Loucy (cell line): Measurements from ENCODE around the gene RAB8B.
A peak's percentile ranks its signal among the peaks of the same experiment; 100 is the strongest.

ENCODE experiments used
- H2AFZ ChIP-seq: fragments of 200-600 bp; sonication (generic); 2 replicates; pipeline ENCODE4 v1.6.0; 2016; ENCODE audit warnings: antibody characterized with exemption, mild to moderate bottlenecking, low read length, moderate library complexity
- H3F3A ChIP-seq: fragments of 200-600 bp; 2 replicates; pipeline ENCODE4 v1.6.0; 2016; ENCODE audit warnings: antibody characterized with exemption, low read depth, mild to moderate bottlenecking
- H3K27me3 ChIP-seq: fragments of 200-600 bp; sonication (generic); 2 replicates; pipeline ENCODE4 v1.6.1; 2014; ENCODE audit warnings: low read length, mild to moderate bottlenecking; ENCODE audit not compliant: insufficient read depth, poor library complexity, severe bottlenecking
- H3K36me3 ChIP-seq: fragments of 200-600 bp; sonication (generic); 2 replicates; pipeline ENCODE4 v1.6.1; 2016; ENCODE audit warnings: low read length; ENCODE audit not compliant: insufficient read depth
- H3K4me1 ChIP-seq: fragments of 200-600 bp; sonication (generic); 2 replicates; pipeline ENCODE4 v1.5.1; 2014; ENCODE audit warnings: low read length, mild to moderate bottlenecking; ENCODE audit not compliant: insufficient read depth, poor library complexity, severe bottlenecking
- H3K4me2 ChIP-seq: fragments of 200-600 bp; sonication (generic); 2 replicates; pipeline ENCODE4 v1.6.0; 2014; ENCODE audit warnings: antibody characterized with exemption, low read length, low read depth, mild to moderate bottlenecking; ENCODE audit not compliant: poor library complexity, severe bottlenecking
- H3K4me3 ChIP-seq: fragments of 200-600 bp; sonication (generic); 2 replicates; pipeline ENCODE4 v1.5.1; 2014; ENCODE audit warnings: low read length, mild to moderate bottlenecking, mixed read lengths; ENCODE audit not compliant: poor library complexity, severe bottlenecking
- H3K79me2 ChIP-seq: fragments of 200-600 bp; sonication (generic); 2 replicates; pipeline ENCODE4 v1.6.1; 2014; ENCODE audit warnings: low read length; ENCODE audit not compliant: insufficient read depth
- H3K9ac ChIP-seq: fragments of 200-600 bp; sonication (generic); 2 replicates; pipeline ENCODE4 v1.6.0; 2014; ENCODE audit warnings: mild to moderate bottlenecking, low read depth, low read length, moderate library complexity; ENCODE audit not compliant: poor library complexity, severe bottlenecking
- H3K9me2 ChIP-seq: fragments of 200-600 bp; sonication (generic); replicated peaks from 2 replicates; pipeline ENCODE4 v1.6.1; 2016; ENCODE audit warnings: low read depth, low read length, mixed read lengths
- H3K9me3 ChIP-seq: fragments of 200-600 bp; sonication (generic); 2 replicates; pipeline ENCODE4 v1.6.1; 2014; ENCODE audit warnings: mild to moderate bottlenecking, antibody characterized with exemption, low read length, low read depth; ENCODE audit not compliant: insufficient read depth
- H4K20me1 ChIP-seq: fragments of 200-600 bp; sonication (generic); 2 replicates; pipeline ENCODE4 v1.6.0; 2014; ENCODE audit warnings: antibody characterized with exemption, low read length, mild to moderate bottlenecking; ENCODE audit not compliant: insufficient read depth, poor library complexity, severe bottlenecking
- EZH2phosphoT487 ChIP-seq: fragments of 200-600 bp; IDR thresholded peaks from 2 replicates; pipeline ENCODE4 v1.6.1; 2018; ENCODE audit warnings: antibody characterized with exemption, mild to moderate bottlenecking, moderate library complexity, borderline replicate concordance
- TF ChIP-seq, protein P1 (sequence below): fragments of 200-600 bp; sonication (generic); conservative IDR thresholded peaks from 2 replicates; pipeline ENCODE4 v1.5.1; 2014; ENCODE audit warnings: mild to moderate bottlenecking, antibody characterized with exemption, low read length

Gene RAB8B

GRCh38 chr15:63263519-63263918, 74.1 kb downstream of the RAB8B start:
- no peaks in the 10 kb centered on the region for H3K79me2 ChIP-seq
- no peaks in the 10 kb centered on the region for H3K27me3 ChIP-seq
- no peaks in the 10 kb centered on the region; the same call in 1 of the 2 replicates for H3F3A ChIP-seq
- no peak overlapping the region for H3K4me2 ChIP-seq
- H3K36me3 ChIP-seq: peaks cover 73% of the 10 kb centered on the region
- H3K4me1 ChIP-seq: no peaks in the 10 kb centered on the region
- no peak overlapping the region for H2AFZ ChIP-seq
- no peak overlapping the region for H3K9ac ChIP-seq
- H4K20me1 ChIP-seq: no peaks in the 10 kb centered on the region
- H3K4me3 ChIP-seq: no peak overlapping the region
- no peak for TF ChIP-seq EZH2phosphoT487
- TF ChIP-seq, protein P1, sequence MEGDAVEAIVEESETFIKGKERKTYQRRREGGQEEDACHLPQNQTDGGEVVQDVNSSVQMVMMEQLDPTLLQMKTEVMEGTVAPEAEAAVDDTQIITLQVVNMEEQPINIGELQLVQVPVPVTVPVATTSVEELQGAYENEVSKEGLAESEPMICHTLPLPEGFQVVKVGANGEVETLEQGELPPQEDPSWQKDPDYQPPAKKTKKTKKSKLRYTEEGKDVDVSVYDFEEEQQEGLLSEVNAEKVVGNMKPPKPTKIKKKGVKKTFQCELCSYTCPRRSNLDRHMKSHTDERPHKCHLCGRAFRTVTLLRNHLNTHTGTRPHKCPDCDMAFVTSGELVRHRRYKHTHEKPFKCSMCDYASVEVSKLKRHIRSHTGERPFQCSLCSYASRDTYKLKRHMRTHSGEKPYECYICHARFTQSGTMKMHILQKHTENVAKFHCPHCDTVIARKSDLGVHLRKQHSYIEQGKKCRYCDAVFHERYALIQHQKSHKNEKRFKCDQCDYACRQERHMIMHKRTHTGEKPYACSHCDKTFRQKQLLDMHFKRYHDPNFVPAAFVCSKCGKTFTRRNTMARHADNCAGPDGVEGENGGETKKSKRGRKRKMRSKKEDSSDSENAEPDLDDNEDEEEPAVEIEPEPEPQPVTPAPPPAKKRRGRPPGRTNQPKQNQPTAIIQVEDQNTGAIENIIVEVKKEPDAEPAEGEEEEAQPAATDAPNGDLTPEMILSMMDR: no peak
- no peaks in the 10 kb centered on the region for H3K9me3 ChIP-seq
- no peaks in the 10 kb centered on the region for H3K9me2 ChIP-seq

GRCh38 chr15:63264688-63265293, 75.4 kb downstream of the RAB8B start:
- no peak overlapping the region for H2AFZ ChIP-seq
- no peak overlapping the region for H3K4me3 ChIP-seq
- no peaks in the 10 kb centered on the region for H3K4me1 ChIP-seq
- no peaks in the 10 kb centered on the region; the same call in 1 of the 2 replicates for H3F3A ChIP-seq
- H3K27me3 ChIP-seq: no peaks in the 10 kb centered on the region
- peaks cover 62% of the 10 kb centered on the region for H3K36me3 ChIP-seq
- no peaks in the 10 kb centered on the region for H3K79me2 ChIP-seq
- no peaks in the 10 kb centered on the region for H3K9me3 ChIP-seq
- TF ChIP-seq, protein P1: no peak
- TF ChIP-seq EZH2phosphoT487: no peak
- no peak overlapping the region for H3K4me2 ChIP-seq
- H3K9ac ChIP-seq: no peak overlapping the region
- H3K9me2 ChIP-seq: no peaks in the 10 kb centered on the region
- no peaks in the 10 kb centered on the region for H4K20me1 ChIP-seq

GRCh38 chr15:63274427-63274826, 85.0 kb downstream of the RAB8B start:
- Histone ChIP-seq H3K4me2 (peak overlapping the region; percentile 13), H3K79me2 (peaks cover 14% of the 10 kb centered on the region), H4K20me1 (no peaks in the 10 kb centered on the region), H3K36me3 (no peaks in the 10 kb centered on the region), H3K4me3 (no peak overlapping the region), H3K9me2 (no peaks in the 10 kb centered on the region), H3F3A (peaks cover 4% of the 10 kb centered on the region; the same call in 1 of the 2 replicates), H3K9me3 (no peaks in the 10 kb centered on the region), H3K4me1 (peaks cover 38% of the 10 kb centered on the region), H2AFZ (no peak overlapping the region), H3K9ac (no peak overlapping the region), H3K27me3 (no peaks in the 10 kb centered on the region)
- TF ChIP-seq, protein P1: no peak
- TF ChIP-seq EZH2phosphoT487: no peak
